ENCODE data around the gene CCDC171.

Gene CCDC171

GRCh38 chr9:15552636-15553527 lies at the start of gene CCDC171:
Gene CCDC171, plus strand, starts transcription at chr9:15553043. Its CDS starts 11,046 bp downstream, at chr9:15564089.
- H3K27ac ChIP-seq (ENCODE audit: low read depth, low read length) = peak within 1 kb of the TSS; percentile 43
- no peaks in the 10 kb centered on the region for H3K4me1 ChIP-seq (ENCODE audit: control insufficient read depth, insufficient read depth, low read length, unreplicated experiment)
- peak within 1 kb of the TSS; percentile 84 for H2AFZ ChIP-seq (ENCODE audit: low read length, unreplicated experiment)
- no peaks in the 10 kb centered on the region for H3K79me2 ChIP-seq (ENCODE audit: control insufficient read depth, insufficient read depth, low read length, unreplicated experiment)
- H3K4me3 ChIP-seq (ENCODE audit: low read depth, low read length) = peak within 1 kb of the TSS; percentile 81
- H3K27me3 ChIP-seq (ENCODE audit: insufficient read depth, low read length) = no peaks in the 10 kb centered on the region
- no peaks in the 10 kb centered on the region for H3K36me3 ChIP-seq (ENCODE audit: insufficient read depth, low read length)

- Histone ChIP-seq H3K4me3 (ENCODE audit: low read depth, low read length) (no peak overlapping the region), H3K4me1 (ENCODE audit: control insufficient read depth, insufficient read depth, low read length, unreplicated experiment) (peaks cover 14% of the 10 kb centered on the region), H3K27ac (ENCODE audit: low read depth, low read length) (no peak overlapping the region), H2AFZ (ENCODE audit: low read length, unreplicated experiment) (no peak overlapping the region), H3K27me3 (ENCODE audit: insufficient read depth, low read length) (no peaks in the 10 kb centered on the region), H3K36me3 (ENCODE audit: insufficient read depth, low read length) (peaks cover 21% of the 10 kb centered on the region), H3K79me2 (ENCODE audit: control insufficient read depth, insufficient read depth, low read length, unreplicated experiment) (peaks cover 34% of the 10 kb centered on the region)
Observed at GRCh38 chr9:15505921-15506320, 46.9 kb upstream of the CCDC171 start.

GRCh38 chr9:15509931-15510788 lies 42.7 kb upstream of the CCDC171 start:
- Histone ChIP-seq H3K27me3 (ENCODE audit: insufficient read depth, low read length) (no peaks in the 10 kb centered on the region), H3K4me3 (ENCODE audit: low read depth, low read length) (peak overlapping the region; percentile 97), H2AFZ (ENCODE audit: low read length, unreplicated experiment) (peak overlapping the region; percentile 96), H3K79me2 (ENCODE audit: control insufficient read depth, insufficient read depth, low read length, unreplicated experiment) (peaks cover 26% of the 10 kb centered on the region), H3K36me3 (ENCODE audit: insufficient read depth, low read length) (peaks cover 12% of the 10 kb centered on the region), H3K4me1 (ENCODE audit: control insufficient read depth, insufficient read depth, low read length, unreplicated experiment) (peaks cover 14% of the 10 kb centered on the region), H3K27ac (ENCODE audit: low read depth, low read length) (peak overlapping the region; percentile 92; the same call in 1 of the 2 replicates)

GRCh38 chr9:15510789-15511575 lies 41.9 kb upstream of the CCDC171 start, which contains the start of gene PSIP1:
Gene PSIP1, minus strand, starts transcription at chr9:15510970. Its CDS starts 782 bp downstream, at chr9:15510188.
- H3K79me2 ChIP-seq (ENCODE audit: control insufficient read depth, insufficient read depth, low read length, unreplicated experiment) = peaks cover 26% of the 10 kb centered on the region
- H3K27me3 ChIP-seq (ENCODE audit: insufficient read depth, low read length) = no peaks in the 10 kb centered on the region
- H3K4me3 ChIP-seq (ENCODE audit: low read depth, low read length) = peak within 1 kb of the TSS; percentile 97
- peak within 1 kb of the TSS; percentile 92 for H3K27ac ChIP-seq (ENCODE audit: low read depth, low read length)
- H3K4me1 ChIP-seq (ENCODE audit: control insufficient read depth, insufficient read depth, low read length, unreplicated experiment) = peaks cover 14% of the 10 kb centered on the region
- H3K36me3 ChIP-seq (ENCODE audit: insufficient read depth, low read length) = peaks cover 7% of the 10 kb centered on the region
- H2AFZ ChIP-seq (ENCODE audit: low read length, unreplicated experiment) = peak within 1 kb of the TSS; percentile 96

- Histone ChIP-seq H2AFZ (ENCODE audit: low read length, unreplicated experiment) (no peak overlapping the region), H3K27me3 (ENCODE audit: insufficient read depth, low read length) (no peaks in the 10 kb centered on the region), H3K36me3 (ENCODE audit: insufficient read depth, low read length) (no peaks in the 10 kb centered on the region), H3K4me3 (ENCODE audit: low read depth, low read length) (no peak overlapping the region), H3K79me2 (ENCODE audit: control insufficient read depth, insufficient read depth, low read length, unreplicated experiment) (peaks cover 26% of the 10 kb centered on the region), H3K4me1 (ENCODE audit: control insufficient read depth, insufficient read depth, low read length, unreplicated experiment) (peaks cover 14% of the 10 kb centered on the region), H3K27ac (ENCODE audit: low read depth, low read length) (no peak overlapping the region)
Observed at GRCh38 chr9:15512204-15512603, 40.6 kb upstream of the CCDC171 start.

GRCh38 chr9:15512889-15513288 lies 40.0 kb upstream of the CCDC171 start:
- Histone ChIP-seq H3K4me1 (ENCODE audit: control insufficient read depth, insufficient read depth, low read length, unreplicated experiment) (peaks cover 14% of the 10 kb centered on the region), H3K79me2 (ENCODE audit: control insufficient read depth, insufficient read depth, low read length, unreplicated experiment) (peaks cover 26% of the 10 kb centered on the region), H2AFZ (ENCODE audit: low read length, unreplicated experiment) (no peak overlapping the region), H3K27ac (ENCODE audit: low read depth, low read length) (no peak overlapping the region), H3K36me3 (ENCODE audit: insufficient read depth, low read length) (no peaks in the 10 kb centered on the region), H3K4me3 (ENCODE audit: low read depth, low read length) (no peak overlapping the region), H3K27me3 (ENCODE audit: insufficient read depth, low read length) (no peaks in the 10 kb centered on the region)

DNA sequence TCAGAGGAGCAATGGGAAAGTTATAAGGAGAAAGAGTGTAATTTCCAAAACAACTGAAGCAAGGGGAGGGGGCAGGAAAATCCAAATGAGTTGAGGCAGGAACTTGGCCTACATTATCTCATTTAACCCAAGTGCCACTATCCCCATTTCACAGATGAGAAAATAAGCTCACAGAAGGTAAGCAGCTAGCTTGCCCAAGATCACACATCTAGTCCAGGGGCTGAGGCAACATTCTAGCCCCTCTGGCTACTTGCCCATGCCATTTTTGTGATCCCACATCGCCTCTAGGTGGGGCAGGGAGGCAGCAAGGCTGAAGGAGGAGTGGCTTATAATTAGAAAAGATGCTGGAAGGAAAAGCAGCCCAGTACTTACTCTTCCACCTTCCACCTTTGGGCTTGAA lies 39.5 kb upstream of the CCDC171 start:
- H3K36me3 ChIP-seq (ENCODE audit: insufficient read depth, low read length) = no peaks in the 10 kb centered on the region
- H3K27ac ChIP-seq (ENCODE audit: low read depth, low read length) = no peak overlapping the region
- H3K4me3 ChIP-seq (ENCODE audit: low read depth, low read length) = no peak overlapping the region
- H3K27me3 ChIP-seq (ENCODE audit: insufficient read depth, low read length) = no peaks in the 10 kb centered on the region
- no peak overlapping the region for H2AFZ ChIP-seq (ENCODE audit: low read length, unreplicated experiment)
- peaks cover 22% of the 10 kb centered on the region for H3K79me2 ChIP-seq (ENCODE audit: control insufficient read depth, insufficient read depth, low read length, unreplicated experiment)
- peaks cover 14% of the 10 kb centered on the region for H3K4me1 ChIP-seq (ENCODE audit: control insufficient read depth, insufficient read depth, low read length, unreplicated experiment)

DNA sequence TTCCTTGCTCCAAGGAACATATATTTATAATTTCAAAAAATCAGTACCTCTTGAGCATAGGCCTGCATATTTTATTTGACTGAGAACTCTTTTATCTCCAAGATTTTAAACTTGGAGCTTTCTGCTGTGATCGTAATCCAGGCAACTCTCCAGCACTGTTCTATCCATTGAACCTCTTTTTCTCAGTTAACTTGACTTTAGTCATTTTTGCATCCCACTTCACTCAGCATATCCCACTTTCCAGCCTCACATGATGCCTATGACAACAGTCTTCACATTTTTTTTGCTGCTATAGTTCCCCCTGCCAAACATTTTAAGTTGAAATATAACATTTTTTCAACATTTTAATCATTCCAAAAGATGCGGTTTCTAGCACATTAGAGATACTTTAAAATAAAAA lies 33.0 kb upstream of the CCDC171 start:
- no peak overlapping the region for H3K27ac ChIP-seq (ENCODE audit: low read depth, low read length)
- no peak overlapping the region for H2AFZ ChIP-seq (ENCODE audit: low read length, unreplicated experiment)
- H3K36me3 ChIP-seq (ENCODE audit: insufficient read depth, low read length) = no peaks in the 10 kb centered on the region
- no peaks in the 10 kb centered on the region for H3K4me1 ChIP-seq (ENCODE audit: control insufficient read depth, insufficient read depth, low read length, unreplicated experiment)
- H3K79me2 ChIP-seq (ENCODE audit: control insufficient read depth, insufficient read depth, low read length, unreplicated experiment) = no peaks in the 10 kb centered on the region
- H3K27me3 ChIP-seq (ENCODE audit: insufficient read depth, low read length) = no peaks in the 10 kb centered on the region
- no peak overlapping the region for H3K4me3 ChIP-seq (ENCODE audit: low read depth, low read length)

GRCh38 chr9:15521254-15521653 lies 31.6 kb upstream of the CCDC171 start:
- Histone ChIP-seq H3K27ac (ENCODE audit: low read depth, low read length) (no peak overlapping the region), H2AFZ (ENCODE audit: low read length, unreplicated experiment) (no peak overlapping the region), H3K79me2 (ENCODE audit: control insufficient read depth, insufficient read depth, low read length, unreplicated experiment) (no peaks in the 10 kb centered on the region), H3K36me3 (ENCODE audit: insufficient read depth, low read length) (no peaks in the 10 kb centered on the region), H3K27me3 (ENCODE audit: insufficient read depth, low read length) (no peaks in the 10 kb centered on the region), H3K4me1 (ENCODE audit: control insufficient read depth, insufficient read depth, low read length, unreplicated experiment) (no peaks in the 10 kb centered on the region), H3K4me3 (ENCODE audit: low read depth, low read length) (no peak overlapping the region)

- H3K79me2 ChIP-seq (ENCODE audit: control insufficient read depth, insufficient read depth, low read length, unreplicated experiment) = no peaks in the 10 kb centered on the region
- H3K4me3 ChIP-seq (ENCODE audit: low read depth, low read length) = no peak overlapping the region
- no peak overlapping the region for H3K27ac ChIP-seq (ENCODE audit: low read depth, low read length)
- H3K36me3 ChIP-seq (ENCODE audit: insufficient read depth, low read length) = no peaks in the 10 kb centered on the region
- H3K4me1 ChIP-seq (ENCODE audit: control insufficient read depth, insufficient read depth, low read length, unreplicated experiment) = no peaks in the 10 kb centered on the region
- H3K27me3 ChIP-seq (ENCODE audit: insufficient read depth, low read length) = no peaks in the 10 kb centered on the region
- no peak overlapping the region for H2AFZ ChIP-seq (ENCODE audit: low read length, unreplicated experiment)
Observed at GRCh38 chr9:15522130-15522755, 30.6 kb upstream of the CCDC171 start.

Data from ACC112 (cell line).